ENCODE data around the gene WFDC6.

DNA sequence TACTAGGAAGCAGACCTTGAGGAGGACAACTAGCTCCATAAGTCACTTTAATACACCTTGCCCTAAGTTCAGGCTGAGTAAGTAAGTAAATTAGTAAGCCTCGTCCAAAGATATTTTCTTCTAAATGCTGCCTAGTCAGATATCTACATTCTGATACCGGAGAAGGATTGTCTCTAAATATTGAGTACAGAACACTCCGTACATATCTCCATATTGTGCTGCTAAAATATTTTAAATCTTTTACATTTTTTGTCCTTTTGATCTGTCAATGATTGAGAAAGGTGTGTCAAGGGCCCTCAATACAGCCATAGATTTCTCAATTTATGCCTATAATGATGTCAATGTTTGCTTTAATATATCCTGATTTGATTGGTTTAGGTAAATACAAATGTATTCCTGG is 36.6 kb upstream of the WFDC6 start:
- TF ChIP-seq, protein P1, sequence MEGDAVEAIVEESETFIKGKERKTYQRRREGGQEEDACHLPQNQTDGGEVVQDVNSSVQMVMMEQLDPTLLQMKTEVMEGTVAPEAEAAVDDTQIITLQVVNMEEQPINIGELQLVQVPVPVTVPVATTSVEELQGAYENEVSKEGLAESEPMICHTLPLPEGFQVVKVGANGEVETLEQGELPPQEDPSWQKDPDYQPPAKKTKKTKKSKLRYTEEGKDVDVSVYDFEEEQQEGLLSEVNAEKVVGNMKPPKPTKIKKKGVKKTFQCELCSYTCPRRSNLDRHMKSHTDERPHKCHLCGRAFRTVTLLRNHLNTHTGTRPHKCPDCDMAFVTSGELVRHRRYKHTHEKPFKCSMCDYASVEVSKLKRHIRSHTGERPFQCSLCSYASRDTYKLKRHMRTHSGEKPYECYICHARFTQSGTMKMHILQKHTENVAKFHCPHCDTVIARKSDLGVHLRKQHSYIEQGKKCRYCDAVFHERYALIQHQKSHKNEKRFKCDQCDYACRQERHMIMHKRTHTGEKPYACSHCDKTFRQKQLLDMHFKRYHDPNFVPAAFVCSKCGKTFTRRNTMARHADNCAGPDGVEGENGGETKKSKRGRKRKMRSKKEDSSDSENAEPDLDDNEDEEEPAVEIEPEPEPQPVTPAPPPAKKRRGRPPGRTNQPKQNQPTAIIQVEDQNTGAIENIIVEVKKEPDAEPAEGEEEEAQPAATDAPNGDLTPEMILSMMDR (IDR thresholded peaks at IDR 0.05): no peak
- TF ChIP-seq POLR2A (IDR thresholded peaks at IDR 0.05; ENCODE audit: low read depth): no peak
- no peak for TF ChIP-seq POLR2AphosphoS5 (IDR thresholded peaks at IDR 0.05)
